H54 (cell line): ENCODE results near the gene ATXN1.
"Not testable (repeated sequence)": the region's sequence is repeated elsewhere in the genome, so short reads cannot be mapped to it uniquely, and the experiment has no call there.

ENCODE experiments used
- DNase-seq: peaks from one replicate; pipeline ENCODE4 v3.0.0; 2011; ENCODE audit warnings: low spot score, mixed read lengths; ENCODE audit not compliant: insufficient read length
- FAIRE-seq: peaks from 3 replicates; lab custom pipeline; 2011; peaks lifted over from hg19 to GRCh38; lab: Jason Lieb, UNC
- POLR2A ChIP-seq: IDR thresholded peaks from 2 replicates; pipeline ENCODE4 v1.6.1; 2011; ENCODE audit warnings: low read depth, mild to moderate bottlenecking, low read length

Gene ATXN1

GRCh38 chr6:16397623-16398022 lies 363.6 kb downstream of the ATXN1 start:
- DNase-seq (no peak), FAIRE-seq (no peak)
- no peak for TF ChIP-seq POLR2A

DNA sequence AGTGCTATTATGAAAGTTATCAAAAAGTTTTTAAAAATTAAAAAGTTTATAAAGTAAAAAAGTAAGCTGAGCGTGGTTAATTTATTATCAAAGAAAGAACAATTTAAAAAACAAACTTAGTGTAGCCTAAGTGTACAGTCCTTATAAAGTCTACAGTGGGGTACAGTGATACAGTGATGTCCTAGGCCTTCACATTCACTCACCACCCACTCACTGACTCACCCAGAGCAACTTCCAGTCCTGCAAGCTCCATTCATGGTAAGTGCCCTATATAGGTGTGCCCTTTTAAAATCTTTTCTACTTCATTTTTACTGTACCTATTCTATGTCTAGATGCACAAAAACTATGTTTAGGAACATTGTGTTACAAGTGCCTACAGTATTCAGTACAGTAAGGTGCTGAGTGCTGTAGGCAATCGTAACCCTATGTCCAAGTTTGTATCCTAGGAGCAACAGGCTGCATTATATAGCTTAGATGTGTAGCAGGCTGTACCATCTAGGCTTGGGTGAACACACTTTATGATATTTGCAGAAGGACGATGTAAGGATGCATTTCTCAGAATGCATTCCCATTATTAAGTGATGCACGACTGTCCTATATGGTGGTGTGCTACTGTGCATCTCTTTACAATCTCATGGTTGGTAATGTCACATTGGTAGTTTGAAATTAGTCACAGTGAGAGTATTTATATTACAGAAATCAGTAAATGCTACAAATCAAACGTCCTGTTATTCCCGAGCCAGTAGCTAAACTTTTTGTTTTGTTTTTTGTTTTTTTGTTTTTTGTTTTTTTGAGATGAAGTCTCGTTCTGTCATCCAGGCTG lies 364.6 kb downstream of the ATXN1 start:
- DNase-seq (no peak), FAIRE-seq (no peak)
- no peak for TF ChIP-seq POLR2A

GRCh38 chr6:16394632-16395031 lies 366.6 kb downstream of the ATXN1 start:
- no peak for DNase-seq
- no peak for TF ChIP-seq POLR2A
- FAIRE-seq = no peak

DNA sequence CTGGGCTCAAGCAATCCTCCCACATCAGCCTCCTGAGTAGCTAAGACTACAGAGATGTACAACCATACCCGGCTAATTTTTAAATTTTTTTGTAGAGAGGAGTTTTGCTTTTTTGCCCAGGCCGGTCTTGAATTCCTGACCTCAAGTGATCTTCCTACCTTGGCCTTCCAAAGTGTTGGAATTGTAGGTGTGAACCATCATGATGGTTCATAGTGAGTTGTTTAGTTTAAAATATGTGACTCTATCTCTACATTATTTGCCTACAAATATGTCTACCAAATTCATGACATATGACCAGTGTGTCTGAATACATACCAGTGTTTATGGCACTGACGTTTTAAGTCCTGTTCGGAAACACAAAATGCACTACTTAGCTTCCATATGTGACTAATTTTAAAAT lies 367.9 kb downstream of the ATXN1 start:
- DNase-seq (no peak), FAIRE-seq (no peak)
- no peak for TF ChIP-seq POLR2A

DNA sequence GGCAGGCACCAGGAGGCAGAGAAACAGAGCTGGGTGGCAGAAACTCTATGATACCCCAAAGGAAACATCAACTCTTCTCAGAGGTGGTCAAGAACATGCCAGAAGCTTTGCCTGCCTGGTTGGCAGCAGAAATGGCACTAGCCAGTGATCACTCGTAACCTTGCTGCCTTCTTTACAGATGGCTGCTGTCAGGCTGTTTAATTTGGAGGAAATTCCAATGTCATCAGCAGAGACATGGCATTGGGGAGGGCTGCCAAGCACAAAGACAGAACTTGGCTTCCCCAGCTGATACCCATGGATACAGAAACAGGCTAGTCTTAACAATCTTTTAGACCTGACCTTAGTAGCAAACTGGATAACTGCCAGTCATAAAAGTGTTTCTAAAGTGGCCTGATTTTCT lies 369.2 kb downstream of the ATXN1 start:
- no peak for FAIRE-seq
- DNase-seq = no peak
- no peak for TF ChIP-seq POLR2A

GRCh38 chr6:16391451-16391912 lies 369.8 kb downstream of the ATXN1 start:
- no peak for TF ChIP-seq POLR2A
- FAIRE-seq (no peak), DNase-seq (no peak)

DNA sequence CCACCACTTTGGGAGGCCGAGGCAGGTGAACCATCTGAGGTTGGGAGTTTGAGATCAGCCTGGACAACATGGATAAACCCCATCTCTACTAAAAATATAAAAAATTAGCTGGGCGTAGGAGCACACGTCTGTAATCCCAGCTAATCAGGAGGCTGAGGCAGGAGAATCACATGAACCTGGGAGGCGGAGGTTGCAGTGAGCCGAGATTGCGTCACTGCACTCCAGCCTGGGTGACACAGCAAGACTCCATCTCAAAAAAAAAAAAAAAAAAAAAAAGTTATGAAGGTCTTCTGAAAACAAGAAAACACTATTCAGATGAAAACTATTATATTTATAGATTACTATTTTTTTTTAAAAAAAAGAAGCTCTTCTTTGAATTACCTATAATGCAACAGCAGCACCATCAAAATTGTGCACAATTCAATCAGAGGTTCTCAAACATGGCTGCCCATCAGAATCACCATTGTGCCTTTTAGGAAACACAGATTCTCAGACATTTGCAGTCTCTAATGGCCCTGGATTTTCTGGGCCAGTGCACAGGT lies 370.3 kb downstream of the ATXN1 start:
- FAIRE-seq = not testable (repeated sequence)

DNA sequence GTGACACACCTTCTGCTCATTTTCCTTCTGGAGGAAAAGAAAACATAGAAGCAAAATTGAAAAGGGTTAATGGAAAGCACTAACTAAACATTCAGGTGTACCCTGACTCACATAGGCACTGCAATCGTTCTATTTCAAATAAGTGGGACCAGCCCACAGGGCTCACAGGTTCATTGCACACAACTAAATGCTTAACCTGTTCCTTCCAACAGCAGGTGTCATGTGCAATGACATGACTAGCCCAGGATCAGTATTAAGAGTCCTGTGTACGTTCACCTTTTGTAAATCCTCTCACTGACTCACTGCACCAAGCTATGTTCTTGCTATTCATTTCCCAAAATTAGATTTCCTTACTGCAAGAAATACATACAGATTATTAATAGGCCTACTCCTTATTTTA lies 371.6 kb downstream of the ATXN1 start:
- no peak for TF ChIP-seq POLR2A
- no peak for DNase-seq
- no peak for FAIRE-seq

More for the DNA sequence above, 370.3 kb downstream of the ATXN1 start:
- DNase-seq = not testable (repeated sequence)

GRCh38 chr6:16388488-16388887 lies 372.8 kb downstream of the ATXN1 start:
- DNase-seq (no peak), FAIRE-seq (no peak)
- TF ChIP-seq POLR2A = no peak

DNA sequence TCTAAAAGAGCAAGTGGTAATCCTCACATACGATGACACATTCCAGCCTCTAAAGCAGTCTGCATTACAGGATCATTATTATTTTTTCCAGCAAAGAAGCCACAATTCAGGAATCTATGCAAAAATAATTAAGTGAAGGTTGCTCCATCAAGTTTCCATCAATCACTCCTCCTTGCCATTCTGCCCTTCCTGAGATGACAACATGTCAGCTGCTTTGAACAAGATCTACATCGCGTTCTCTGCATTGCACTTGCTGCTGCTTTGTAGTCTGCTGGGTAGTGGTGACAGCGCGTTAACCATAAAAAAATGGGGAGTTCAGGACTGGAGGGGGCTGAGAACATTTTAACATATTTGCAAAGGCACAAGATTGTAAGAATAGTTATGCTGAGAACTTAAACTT lies 375.2 kb downstream of the ATXN1 start:
- FAIRE-seq (no peak), DNase-seq (no peak)
- no peak for TF ChIP-seq POLR2A

- DNase-seq (no peak), FAIRE-seq (no peak)
- no peak for TF ChIP-seq POLR2A
Measured at GRCh38 chr6:16383607-16384206, 377.6 kb downstream of the ATXN1 start.

DNA sequence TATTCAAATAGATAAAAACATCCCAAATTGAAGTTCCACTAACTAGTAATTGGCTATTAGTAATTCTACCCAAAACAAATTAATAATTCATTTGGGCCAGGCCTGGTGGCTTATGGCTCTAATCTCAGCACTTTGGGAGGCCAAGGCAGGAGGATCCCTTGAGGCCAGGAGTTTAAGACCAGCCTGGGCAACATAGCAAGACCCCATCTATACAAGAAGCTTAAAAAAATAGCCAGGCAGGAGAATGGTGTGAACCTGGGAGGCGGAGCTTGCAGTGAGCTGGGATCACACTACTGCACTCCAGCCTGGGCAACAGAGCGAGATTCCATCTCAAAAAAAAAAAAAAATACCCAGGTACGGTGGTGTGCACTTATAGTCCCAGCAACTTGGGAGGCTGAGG lies 379.3 kb downstream of the ATXN1 start:
- not testable (repeated sequence) for DNase-seq, FAIRE-seq

DNA sequence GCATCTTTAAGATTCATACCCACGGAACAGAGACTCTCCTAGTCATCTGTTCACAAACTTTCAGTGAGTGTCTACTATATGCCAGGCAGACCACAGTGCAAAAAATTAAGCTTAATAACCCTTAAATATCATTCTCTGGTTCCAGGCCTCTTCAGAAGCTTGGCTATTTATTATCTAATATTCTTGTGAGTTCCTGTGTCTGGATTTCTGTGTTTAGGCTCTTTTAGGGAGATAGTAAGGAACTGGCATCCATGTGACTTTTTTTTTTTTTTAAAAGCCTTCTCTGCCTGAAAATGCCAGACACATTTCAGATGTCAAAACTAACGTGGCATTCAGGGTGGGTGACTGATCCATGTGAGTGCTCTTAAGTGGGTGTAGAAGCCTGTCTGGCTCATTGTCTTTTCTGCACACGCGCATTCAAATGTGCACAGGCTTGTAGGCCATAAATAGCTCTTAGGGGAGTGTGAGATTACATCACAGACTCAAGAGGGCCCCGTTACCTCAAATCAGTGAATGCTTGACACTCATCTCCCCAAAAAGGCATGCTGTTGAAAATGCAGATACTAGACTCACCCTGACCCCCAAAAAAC lies 380.9 kb downstream of the ATXN1 start:
- no peak for TF ChIP-seq POLR2A
- DNase-seq (no peak), FAIRE-seq (no peak)

- not testable (repeated sequence) for FAIRE-seq, DNase-seq
Measured at GRCh38 chr6:16378360-16378759, 382.9 kb downstream of the ATXN1 start.
